Measurements from ENCODE around the gene PXMP4.

The PXMP4 gene

GRCh38 chr20:33655164-33655563 lies 64.9 kb downstream of the PXMP4 start:
- Histone ChIP-seq H3K4me3 (ENCODE audit: low read depth, low read length) (no peak overlapping the region), H3K36me3 (replicated peaks) (no peaks in the 10 kb centered on the region), H3K27me3 (replicated peaks) (no peaks in the 10 kb centered on the region), H3K27ac (no peak overlapping the region)
- no peak for DNase-seq
- in situ Hi-C loops (cut with HindIII; ENCODE audit: low pct_ligation_motif_present, low sequenced_read_pairs) = no loop called here
- TF ChIP-seq CTCF (IDR thresholded peaks at IDR 0.05; ENCODE audit: low read depth, low read length, missing control alignments) = no peak

DNA sequence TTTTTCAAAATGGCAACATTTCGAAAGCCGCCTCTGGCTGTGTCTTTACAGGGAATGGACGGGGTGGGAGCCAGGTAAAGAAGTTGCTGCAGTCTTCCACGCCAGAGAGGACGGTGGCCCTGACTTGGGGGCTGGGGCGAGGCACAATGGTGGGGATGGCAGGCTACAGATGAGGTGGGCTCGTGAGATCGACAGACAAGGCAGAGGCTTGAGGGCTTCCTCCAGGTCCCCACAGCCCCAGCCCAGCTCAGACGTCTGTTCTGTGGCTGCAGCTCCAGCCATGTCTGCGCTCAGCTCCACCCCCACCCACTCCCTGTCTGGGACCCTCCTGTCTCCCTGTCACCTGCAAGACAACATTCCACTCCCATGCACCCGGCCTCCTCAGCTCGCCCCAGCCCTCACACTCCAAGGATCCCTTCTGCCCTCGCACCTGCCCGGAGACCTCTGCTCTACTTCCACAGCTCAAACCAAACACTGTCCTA lies 65.4 kb downstream of the PXMP4 start:
- H3K36me3 ChIP-seq (replicated peaks) = no peaks in the 10 kb centered on the region
- H3K27ac ChIP-seq = no peak overlapping the region
- in situ Hi-C loops (cut with HindIII; ENCODE audit: low pct_ligation_motif_present, low sequenced_read_pairs) = no loop called here
- no peak overlapping the region for H3K4me3 ChIP-seq (ENCODE audit: low read depth, low read length)
- TF ChIP-seq CTCF (IDR thresholded peaks at IDR 0.05; ENCODE audit: low read depth, low read length, missing control alignments) = no peak
- H3K27me3 ChIP-seq (replicated peaks) = no peaks in the 10 kb centered on the region
- no peak for DNase-seq

DNA sequence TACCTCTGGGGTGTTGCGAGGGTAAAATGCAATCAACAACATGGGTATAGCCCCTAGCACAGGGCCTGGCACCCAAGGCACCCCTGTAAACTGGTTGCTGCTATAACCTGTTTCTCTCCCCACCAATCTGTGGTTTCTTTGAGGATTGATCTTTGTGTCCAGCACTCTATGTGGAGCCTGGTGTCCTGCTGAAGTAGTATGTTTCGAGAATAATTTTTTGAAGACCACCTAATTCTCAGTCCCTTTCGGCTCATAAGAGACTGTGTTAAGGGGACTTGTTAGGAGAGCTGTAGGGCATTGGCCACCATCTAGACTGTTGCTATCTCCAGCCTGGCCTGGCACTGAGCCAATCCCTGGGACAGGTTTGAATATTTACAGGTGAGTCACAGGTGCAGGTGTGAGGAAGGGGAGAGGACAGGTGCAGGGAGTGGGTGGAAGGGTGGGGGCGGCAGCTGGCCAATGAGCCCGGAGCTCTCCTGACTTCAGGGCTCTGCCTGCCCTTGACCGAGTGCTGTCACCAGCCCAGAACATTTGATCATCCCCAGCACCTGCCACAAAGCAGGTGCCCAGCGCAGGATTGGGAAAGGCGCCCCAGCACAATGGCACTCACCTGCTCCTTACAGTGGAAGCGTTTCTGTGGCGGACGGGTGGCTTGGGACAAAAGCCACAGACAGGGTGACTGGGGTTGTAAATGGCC lies 66.1 kb downstream of the PXMP4 start:
- in situ Hi-C loops (cut with HindIII; ENCODE audit: low pct_ligation_motif_present, low sequenced_read_pairs) = no loop called here
- no peak overlapping the region for H3K27ac ChIP-seq
- no peak overlapping the region for H3K4me3 ChIP-seq (ENCODE audit: low read depth, low read length)
- no peaks in the 10 kb centered on the region for H3K36me3 ChIP-seq (replicated peaks)
- DNase-seq = no peak
- TF ChIP-seq CTCF (IDR thresholded peaks at IDR 0.05; ENCODE audit: low read depth, low read length, missing control alignments) = no peak
- H3K27me3 ChIP-seq (replicated peaks) = no peaks in the 10 kb centered on the region

- peak; percentile 96 for TF ChIP-seq CTCF (IDR thresholded peaks at IDR 0.05; ENCODE audit: low read depth, low read length, missing control alignments)
- in situ Hi-C loops (cut with HindIII; ENCODE audit: low pct_ligation_motif_present, low sequenced_read_pairs) = no loop called here
- H3K36me3 ChIP-seq (replicated peaks) = no peaks in the 10 kb centered on the region
- H3K27me3 ChIP-seq (replicated peaks) = no peaks in the 10 kb centered on the region
- DNase-seq = no peak
- no peak overlapping the region for H3K27ac ChIP-seq
- H3K4me3 ChIP-seq (ENCODE audit: low read depth, low read length) = no peak overlapping the region
These were observed 66.8 kb downstream of the PXMP4 start for GRCh38 chr20:33653218-33653899.
